SK-N-SH treated with all-trans-retinoic acid at 6 μM for 48 hours (cell line): ENCODE data around the gene CSNK1A1L.

Experiments
- ATAC-seq: fragments of 200-7000 bp; cut with Tn5 transposase; 3 replicates; pipeline ENCODE4 v1.9.1; 2020; ENCODE audit warnings: mild to moderate bottlenecking, moderate library complexity
- ARNTL ChIP-seq: fragments of 450-650 bp; formaldehyde crosslinking; IDR thresholded peaks from 2 replicates; pipeline ENCODE4 v1.5.0; 2020; ENCODE audit warnings: low read depth, mild to moderate bottlenecking, moderate library complexity, borderline replicate concordance
- CREB5 ChIP-seq: fragments of 250-450 bp; sonication (Bioruptor Pico); IDR thresholded peaks from 2 replicates; pipeline ENCODE4 v1.5.1; 2020; ENCODE audit warnings: low read depth, mild to moderate bottlenecking, moderate library complexity
- CSDC2 ChIP-seq: fragments of 250-450 bp; sonication (Bioruptor Pico); IDR thresholded peaks from 2 replicates; pipeline ENCODE4 v1.5.0; 2020; ENCODE audit warnings: mild to moderate bottlenecking, moderate library complexity
- ESRRG ChIP-seq: fragments of 250-450 bp; sonication (Bioruptor Pico); IDR thresholded peaks from 2 replicates; pipeline ENCODE4 v1.6.1; 2021; ENCODE audit warnings: mild to moderate bottlenecking
- GLIS3 ChIP-seq: fragments of 250-450 bp; sonication (Bioruptor Pico); IDR thresholded peaks from 2 replicates; pipeline ENCODE4 v1.5.0; 2020; ENCODE audit warnings: mild to moderate bottlenecking, moderate library complexity
- ISL1 ChIP-seq: fragments of 250-450 bp; sonication (Bioruptor Pico); IDR thresholded peaks from 2 replicates; pipeline ENCODE4 v2.1.2; 2022; ENCODE audit warnings: mild to moderate bottlenecking, moderate library complexity
- PATZ1 ChIP-seq: fragments of 250-450 bp; sonication (Bioruptor Pico); IDR thresholded peaks from 2 replicates; pipeline ENCODE4 v1.8.0; 2020; ENCODE audit warnings: mild to moderate bottlenecking, moderate library complexity, borderline replicate concordance
- POU6F1 ChIP-seq: fragments of 250-450 bp; sonication (Bioruptor Pico); IDR thresholded peaks from 2 replicates; pipeline ENCODE4 v1.8.0; 2021; ENCODE audit warnings: low read depth, mild to moderate bottlenecking, moderate library complexity, borderline replicate concordance
- PPARA ChIP-seq: fragments of 250-450 bp; sonication (Bioruptor Pico); IDR thresholded peaks from 2 replicates; pipeline ENCODE4 v1.5.0; 2020; ENCODE audit warnings: mild to moderate bottlenecking, borderline replicate concordance
- RARB ChIP-seq: fragments of 250-450 bp; sonication (Bioruptor Pico); IDR thresholded peaks from 2 replicates; pipeline ENCODE4 v1.8.0; 2021; ENCODE audit warnings: mild to moderate bottlenecking, moderate library complexity
- TCF4 ChIP-seq: fragments of 250-450 bp; sonication (Bioruptor Pico); IDR thresholded peaks from 2 replicates; pipeline ENCODE4 v1.8.0; 2021; ENCODE audit warnings: mild to moderate bottlenecking, moderate library complexity, borderline replicate concordance
- TOX ChIP-seq: fragments of 250-450 bp; sonication (Bioruptor Pico); IDR thresholded peaks from 2 replicates; pipeline ENCODE4 v1.8.0; 2021; ENCODE audit warnings: mild to moderate bottlenecking, moderate library complexity, borderline replicate concordance
- TSHZ2 ChIP-seq: fragments of 250-450 bp; sonication (Bioruptor Pico); IDR thresholded peaks from 2 replicates; pipeline ENCODE4 v1.5.0; 2020; ENCODE audit warnings: mild to moderate bottlenecking, moderate library complexity
- ZFP3 ChIP-seq: fragments of 250-450 bp; sonication (Bioruptor Pico); IDR thresholded peaks from 2 replicates; pipeline ENCODE4 v1.5.0; 2020; ENCODE audit warnings: mild to moderate bottlenecking, moderate library complexity
- ZFP30 ChIP-seq: fragments of 450-650 bp; formaldehyde crosslinking; IDR thresholded peaks from 2 replicates; pipeline ENCODE4 v1.5.0; 2022; ENCODE audit warnings: mild to moderate bottlenecking, moderate library complexity
- ZNF565 ChIP-seq: fragments of 450-650 bp; formaldehyde crosslinking; conservative IDR thresholded peaks from 2 replicates; pipeline ENCODE4 v1.5.0; 2020; ENCODE audit warnings: low read depth, mild to moderate bottlenecking, moderate library complexity
- ZNF70 ChIP-seq: fragments of 450-650 bp; formaldehyde crosslinking; IDR thresholded peaks from 2 replicates; pipeline ENCODE4 v1.5.0; 2020; ENCODE audit warnings: mild to moderate bottlenecking, moderate library complexity
- ZNF8 ChIP-seq: fragments of 450-650 bp; formaldehyde crosslinking; IDR thresholded peaks from 2 replicates; pipeline ENCODE4 v1.5.0; 2020; ENCODE audit warnings: mild to moderate bottlenecking, moderate library complexity

The CSNK1A1L gene

GRCh38 chr13:37127691-37128241 lies 22.3 kb upstream of the CSNK1A1L start (continued):
- no peak for TF ChIP-seq TSHZ2 (CRISPR knock-in tag)
- TF ChIP-seq TOX (CRISPR knock-in tag): no peak
- TF ChIP-seq ISL1 (CRISPR knock-in tag): no peak
- TF ChIP-seq ARNTL: no peak
- no peak for TF ChIP-seq POU6F1 (CRISPR knock-in tag)
- TF ChIP-seq ZNF8: no peak
- no peak for TF ChIP-seq GLIS3 (CRISPR knock-in tag)

GRCh38 chr13:37123337-37123736 lies 17.9 kb upstream of the CSNK1A1L start:
- TF ChIP-seq TSHZ2 (CRISPR knock-in tag) (no peak), ISL1 (CRISPR knock-in tag) (no peak), GLIS3 (CRISPR knock-in tag) (no peak), TOX (CRISPR knock-in tag) (no peak), RARB (no peak), ZFP30 (CRISPR knock-in tag) (no peak), ZNF70 (CRISPR knock-in tag) (no peak), TCF4 (CRISPR knock-in tag) (no peak), CREB5 (CRISPR knock-in tag) (no peak), ZNF8 (no peak), CSDC2 (CRISPR knock-in tag) (no peak), ZNF565 (CRISPR knock-in tag) (no peak), PATZ1 (no peak), ZFP3 (CRISPR knock-in tag) (no peak), PPARA (CRISPR knock-in tag) (no peak), ESRRG (CRISPR knock-in tag) (no peak)
- ATAC-seq: no peak

GRCh38 chr13:37118016-37118415 lies 12.6 kb upstream of the CSNK1A1L start:
- no peak for ATAC-seq
- TF ChIP-seq CREB5 (CRISPR knock-in tag) (no peak), ZNF70 (CRISPR knock-in tag) (no peak), RARB (no peak), ZNF565 (CRISPR knock-in tag) (no peak), ARNTL (no peak), TOX (CRISPR knock-in tag) (no peak)
- TF ChIP-seq, all 23 proteins: peak for 0
